ENCODE results near the gene NACC2. TPM values are rescaled to one million over a fixed set of nuclear protein-coding genes. Genes with fewer than 3 reads are reported as not detected.

Gene NACC2
- total RNA-seq, 6 experiments from 2014 or later, result 10.9 to 25.8 (median 13.8) TPM

DNA sequence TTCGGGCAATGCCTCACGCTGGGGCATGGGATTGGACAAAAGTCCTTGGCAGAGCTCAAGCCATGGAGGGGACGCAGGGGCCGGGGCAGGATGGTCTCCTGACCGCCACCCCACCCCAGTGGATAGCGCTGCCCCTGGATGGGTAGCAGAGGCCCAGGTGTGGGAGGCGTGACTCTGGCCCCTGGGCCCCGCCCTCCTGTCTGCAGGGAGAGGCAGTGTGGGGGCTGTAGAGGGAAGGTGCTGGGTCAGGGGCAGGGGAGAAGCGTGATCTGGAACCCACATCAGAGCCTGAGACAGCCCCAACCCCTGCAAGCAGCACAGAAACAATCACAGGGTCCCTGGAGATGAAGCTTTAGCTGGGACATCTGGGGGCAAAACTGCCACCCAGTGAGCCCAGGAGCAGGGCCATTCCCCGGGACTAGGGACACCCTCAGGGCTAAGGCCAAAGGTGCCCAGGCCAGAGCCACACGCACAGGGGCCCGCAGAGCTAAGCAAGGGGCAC is 36.2 kb downstream of the NACC2 start:
- WGBS (ENCODE audit: insufficient coverage, low coverage, low lambda C conversion rate, missing lambda C conversion rate), result 100% methylated on average over 2 of the region's 12 CpGs
- DNase-seq (no peak), ATAC-seq (no peak)
- no peaks in the 10 kb centered on the region for H3K9me3 ChIP-seq
- H3K27me3 ChIP-seq, result no peaks in the 10 kb centered on the region
- H3K27ac ChIP-seq, result no peak overlapping the region
- peaks cover 0 to under 1% (median 0%) of the 10 kb centered on the region in 4 donors for H3K4me1 ChIP-seq
- no peak overlapping the region for H3K4me3 ChIP-seq
- peaks cover 0 to 3% (median 0%) of the 10 kb centered on the region in 4 donors for H3K36me3 ChIP-seq
- no peak for TF ChIP-seq POLR2A (IDR thresholded peaks at IDR 0.05)
- TF ChIP-seq, protein P1, sequence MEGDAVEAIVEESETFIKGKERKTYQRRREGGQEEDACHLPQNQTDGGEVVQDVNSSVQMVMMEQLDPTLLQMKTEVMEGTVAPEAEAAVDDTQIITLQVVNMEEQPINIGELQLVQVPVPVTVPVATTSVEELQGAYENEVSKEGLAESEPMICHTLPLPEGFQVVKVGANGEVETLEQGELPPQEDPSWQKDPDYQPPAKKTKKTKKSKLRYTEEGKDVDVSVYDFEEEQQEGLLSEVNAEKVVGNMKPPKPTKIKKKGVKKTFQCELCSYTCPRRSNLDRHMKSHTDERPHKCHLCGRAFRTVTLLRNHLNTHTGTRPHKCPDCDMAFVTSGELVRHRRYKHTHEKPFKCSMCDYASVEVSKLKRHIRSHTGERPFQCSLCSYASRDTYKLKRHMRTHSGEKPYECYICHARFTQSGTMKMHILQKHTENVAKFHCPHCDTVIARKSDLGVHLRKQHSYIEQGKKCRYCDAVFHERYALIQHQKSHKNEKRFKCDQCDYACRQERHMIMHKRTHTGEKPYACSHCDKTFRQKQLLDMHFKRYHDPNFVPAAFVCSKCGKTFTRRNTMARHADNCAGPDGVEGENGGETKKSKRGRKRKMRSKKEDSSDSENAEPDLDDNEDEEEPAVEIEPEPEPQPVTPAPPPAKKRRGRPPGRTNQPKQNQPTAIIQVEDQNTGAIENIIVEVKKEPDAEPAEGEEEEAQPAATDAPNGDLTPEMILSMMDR (IDR thresholded peaks at IDR 0.05), result no peak
- intact Hi-C loops (cut with DNase I), result no loop called here

DNA sequence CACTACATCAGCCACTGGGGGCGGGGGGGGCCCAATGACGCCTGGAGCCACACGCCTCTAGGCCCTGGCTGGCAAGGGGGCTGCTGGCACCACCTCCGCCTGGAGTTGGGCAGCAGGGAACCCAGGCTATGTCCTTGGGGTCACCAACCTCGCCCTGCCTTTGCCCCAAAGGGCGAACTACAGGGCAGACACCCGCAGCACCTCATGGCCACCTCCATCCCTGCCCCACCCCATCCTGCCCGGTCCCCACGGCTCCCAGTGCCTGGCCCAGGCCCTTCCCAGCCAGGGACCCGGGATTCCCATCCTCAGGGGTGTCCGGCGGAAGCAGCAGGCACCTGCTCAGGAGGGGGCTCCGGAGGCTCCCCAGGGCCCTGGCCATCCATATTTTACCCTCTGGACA is 37.0 kb downstream of the NACC2 start:
- ATAC-seq (no peak), DNase-seq (no peak)
- Histone ChIP-seq H3K4me3 (no peak overlapping the region), H3K4me1 (peaks cover 0 to 5% (median 0%) of the 10 kb centered on the region in 4 donors), H3K36me3 (peaks cover 0 to 3% (median 0%) of the 10 kb centered on the region in 4 donors), H3K27me3 (no peaks in the 10 kb centered on the region), H3K9me3 (no peaks in the 10 kb centered on the region), H3K27ac (no peak overlapping the region)
- intact Hi-C loops (cut with DNase I), result no loop called here
- TF ChIP-seq POLR2A (IDR thresholded peaks at IDR 0.05), result no peak
- TF ChIP-seq, protein P1 (IDR thresholded peaks at IDR 0.05), result no peak
- WGBS (ENCODE audit: insufficient coverage, low coverage, low lambda C conversion rate, missing lambda C conversion rate), result no CpG with 5 or more reads among the region's 13 CpGs

DNA sequence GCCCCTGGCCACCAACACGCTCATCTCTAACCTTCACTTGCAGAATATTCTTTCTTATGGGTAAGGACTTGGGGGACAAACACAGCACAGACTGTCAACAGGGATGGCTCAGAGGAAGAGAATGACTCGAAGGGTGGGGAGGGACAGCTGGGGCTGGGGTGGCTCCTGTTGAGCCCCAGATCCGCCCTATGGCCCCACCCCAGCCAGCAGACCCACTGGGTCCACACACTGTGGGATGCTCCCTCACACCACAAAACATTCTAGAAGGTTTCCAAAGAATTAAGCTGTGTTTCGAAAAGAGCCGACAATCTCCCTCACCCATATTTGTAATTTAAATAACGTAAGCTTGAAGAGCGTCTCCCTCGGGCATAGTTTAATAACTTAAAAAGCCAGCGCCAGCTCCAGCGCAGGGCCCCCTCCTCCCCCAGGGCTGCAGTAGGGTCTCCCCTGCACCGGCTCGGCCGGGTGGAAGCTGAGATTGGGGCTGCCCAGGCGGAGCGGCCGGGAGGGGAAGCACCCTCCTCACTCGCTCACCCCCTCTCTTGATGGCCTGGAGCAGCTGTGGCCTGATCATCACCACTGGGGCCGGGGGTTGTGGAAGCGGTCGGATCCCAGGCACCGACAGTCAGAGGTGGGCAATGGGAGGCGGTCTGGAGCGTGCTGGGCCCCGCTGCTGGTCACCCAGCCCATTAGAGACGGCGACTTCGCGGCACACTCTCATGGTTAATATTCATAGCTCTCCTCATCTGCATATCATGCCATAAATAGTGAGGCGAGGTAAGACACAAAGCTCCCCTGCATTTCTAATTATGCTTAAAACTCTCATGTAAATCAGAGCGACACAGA is 37.6 kb downstream of the NACC2 start:
- no peak for ATAC-seq
- intact Hi-C loops (cut with DNase I), result no loop called here
- Histone ChIP-seq H3K27me3 (no peaks in the 10 kb centered on the region), H3K4me1 (peaks cover 0 to 11% (median 0%) of the 10 kb centered on the region in 4 donors), H3K36me3 (no peaks in the 10 kb centered on the region), H3K4me3 (no peak overlapping the region), H3K9me3 (no peaks in the 10 kb centered on the region), H3K27ac (no peak overlapping the region)
- TF ChIP-seq, protein P1 (IDR thresholded peaks at IDR 0.05), result no peak
- no peak for TF ChIP-seq POLR2A (IDR thresholded peaks at IDR 0.05)
- 82% methylated on average over 7 of the region's 30 CpGs for whole genome bisulfite sequencing (ENCODE audit: insufficient coverage, low coverage, low lambda C conversion rate, missing lambda C conversion rate)
- no peak for DNase-seq

DNA sequence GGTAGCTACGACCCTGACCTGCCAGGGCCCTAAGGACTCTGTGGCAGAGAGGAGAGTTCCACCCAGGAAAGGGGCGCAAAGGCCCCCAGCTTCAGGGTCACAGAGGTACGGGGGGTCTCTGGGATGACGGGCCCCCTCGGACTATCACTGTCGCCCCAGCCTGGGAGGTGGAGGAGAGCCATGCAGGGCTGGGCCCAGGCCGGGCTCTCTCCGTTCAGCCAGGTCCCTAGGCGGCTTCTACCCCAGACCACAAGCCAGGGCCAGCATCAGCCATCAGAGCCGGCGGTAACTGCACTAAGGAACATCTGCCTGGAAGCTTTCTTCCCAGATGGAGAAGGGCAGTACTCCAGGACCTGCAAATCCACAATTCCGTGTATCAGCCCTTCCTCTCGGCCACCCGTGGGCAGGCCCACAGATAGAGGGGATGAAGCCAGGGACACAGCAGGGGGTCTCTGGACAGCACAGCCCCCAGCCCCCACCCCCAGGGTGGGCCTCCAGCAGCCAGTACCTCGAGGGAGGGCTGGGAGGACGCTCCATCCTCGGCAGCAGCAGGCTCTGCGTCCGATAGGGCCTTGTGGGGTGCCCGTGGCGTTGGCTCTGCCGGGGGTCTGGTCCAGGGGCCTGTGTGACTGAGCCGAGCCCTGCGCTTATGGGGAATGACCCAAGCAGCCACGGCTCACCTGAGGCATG is 38.4 kb downstream of the NACC2 start:
- ATAC-seq, result no peak
- no peaks in the 10 kb centered on the region for H3K36me3 ChIP-seq
- no peak overlapping the region for H3K4me3 ChIP-seq
- no peaks in the 10 kb centered on the region for H3K9me3 ChIP-seq
- TF ChIP-seq, protein P1 (IDR thresholded peaks at IDR 0.05), result no peak
- TF ChIP-seq POLR2A (IDR thresholded peaks at IDR 0.05), result no peak
- DNase-seq, result no peak
- peaks cover 0 to 12% (median 0%) of the 10 kb centered on the region in 4 donors for H3K4me1 ChIP-seq
- intact Hi-C loops (cut with DNase I), result no loop called here
- H3K27ac ChIP-seq, result no peak overlapping the region
- no CpG with 5 or more reads among the region's 25 CpGs for WGBS (ENCODE audit: insufficient coverage, low coverage, low lambda C conversion rate, missing lambda C conversion rate)
- no peaks in the 10 kb centered on the region for H3K27me3 ChIP-seq

All from right lobe of liver (tissue), 6 donors.